CD8-positive, alpha-beta memory T cell (primary cell): ENCODE data around the gene CLIC3. TPM values are rescaled to one million over a fixed set of nuclear protein-coding genes. Genes with fewer than 3 reads are reported as not detected.
A peak's percentile ranks its signal among the peaks of the same experiment; 100 is the strongest.

ENCODE experiments used
- CTCF ChIA-PET: fragments of 350-600 bp; sonication (Branson Sonifier 250); formaldehyde crosslinking; loops from one replicate; lab custom pipeline; 2021; ENCODE audit warnings: antibody characterized with exemption; lab: Charles Lee
- POLR2A ChIA-PET: fragments of 350-600 bp; sonication (Branson Sonifier 250); formaldehyde crosslinking; loops from one replicate; lab custom pipeline; 2021; ENCODE audit warnings: antibody characterized with exemption; lab: Charles Lee
- DNase-seq, 5 donors: peaks; one replicate each; pipeline versions ENCODE4 v3.0.0 to v3.0.0-alpha.2; 2020 to 2022; ENCODE audit warnings: mixed read lengths in 1 of 5
- H3K27ac ChIP-seq: one replicate; pipeline ENCODE4 v1.7.0; 2013; ENCODE audit warnings: low read depth, mild to moderate bottlenecking, low read length, moderate library complexity
- H3K27me3 ChIP-seq: 2 replicates; pipeline ENCODE4 v1.7.0; 2013; ENCODE audit warnings: low read length, mild to moderate bottlenecking; ENCODE audit not compliant: insufficient read depth, poor library complexity, severe bottlenecking
- H3K36me3 ChIP-seq: 2 replicates; pipeline ENCODE4 v1.7.0; 2013; ENCODE audit warnings: mild to moderate bottlenecking, low read length, moderate library complexity; ENCODE audit not compliant: insufficient read depth
- H3K4me1 ChIP-seq: 2 replicates; pipeline ENCODE4 v1.7.0; 2013; ENCODE audit warnings: mild to moderate bottlenecking, low read length, moderate library complexity; ENCODE audit not compliant: insufficient read depth
- H3K4me3 ChIP-seq: 2 replicates; pipeline ENCODE4 v1.7.0; 2013; ENCODE audit warnings: mild to moderate bottlenecking, low read length
- H3K9me3 ChIP-seq: 2 replicates; pipeline ENCODE4 v1.7.0; 2013; ENCODE audit warnings: mild to moderate bottlenecking, low read length
- H3K27ac Mint-ChIP-seq, 8 donors: one replicate each; pipeline ENCODE4 v1.8.0; 2020 to 2021; ENCODE audit warnings: mixed read lengths in 8 of 8, mild to moderate bottlenecking in 6 of 8, inconsistent platforms in 3 of 8, moderate library complexity in 3 of 8
- H3K27me3 Mint-ChIP-seq, 2 donors: one replicate each; pipeline ENCODE4 v1.8.0; 2020 to 2021; ENCODE audit warnings: mixed read lengths in 2 of 2, mild to moderate bottlenecking in 1 of 2, moderate library complexity in 1 of 2
- H3K36me3 Mint-ChIP-seq, 3 donors: one replicate each; pipeline ENCODE4 v1.8.0; 2020 to 2021; ENCODE audit warnings: mixed read lengths in 3 of 3, inconsistent platforms in 1 of 3, mild to moderate bottlenecking in 1 of 3
- H3K4me1 Mint-ChIP-seq, 3 donors: one replicate each; pipeline ENCODE4 v1.8.0; 2020 to 2021; ENCODE audit warnings: mixed read lengths in 3 of 3, inconsistent platforms in 1 of 3, mild to moderate bottlenecking in 1 of 3
- H3K4me3 Mint-ChIP-seq, 7 donors: one replicate each; pipeline ENCODE4 v1.8.0; 2020 to 2021; ENCODE audit warnings: mixed read lengths in 7 of 7, mild to moderate bottlenecking in 6 of 7, moderate library complexity in 4 of 7, inconsistent platforms in 2 of 7
- H3K9me3 Mint-ChIP-seq, 5 donors: one replicate each; pipeline ENCODE4 v1.8.0; 2020 to 2022; ENCODE audit warnings: mixed read lengths in 5 of 5, mild to moderate bottlenecking in 3 of 5, moderate library complexity in 2 of 5, inconsistent platforms in 1 of 5
- polyA plus RNA-seq: library from polyadenylated mRNA; unstranded; fragments of 300-500 nt; fragmentation: Illumina TruSeq; gene quantifications from one replicate; pipeline ENCODE4 v1.2.3, GENCODE V29; 2021
- total RNA-seq, 2 experiments: library from RNA; stranded (reverse); gene quantifications; one replicate each; pipeline ENCODE4 v1.2.3, GENCODE V29; 2021

Gene CLIC3
- total and polyA plus RNA-seq, 3 experiments from 2014 or later = 3.4 to 52.1 (median 4.1) TPM

DNA sequence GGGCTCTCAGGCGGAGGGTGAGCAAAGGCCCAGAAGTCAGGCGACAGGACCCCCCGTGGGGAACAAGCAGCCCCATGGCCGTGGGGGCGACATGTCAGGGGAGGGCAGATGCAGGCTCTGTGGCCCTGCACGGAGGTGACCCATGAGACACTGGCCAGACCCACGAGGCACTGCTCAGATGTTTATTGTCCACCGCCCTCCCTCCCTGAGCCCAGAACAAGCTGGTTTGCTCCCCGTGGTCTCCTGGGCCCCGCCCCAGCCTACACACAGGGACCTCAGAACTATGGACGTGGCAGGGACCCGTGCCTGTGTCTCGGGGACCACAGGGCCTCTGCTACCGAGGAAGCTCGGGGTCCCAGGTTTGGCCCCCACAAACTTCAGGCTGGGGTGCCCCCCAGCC, 33.6 kb upstream of the CLIC3 start:
- peak overlapping the region; percentile 74 for H3K4me3 ChIP-seq
- Mint-ChIP-seq H3K4me1 (peaks cover 51 to 76% (median 51%) of the 10 kb centered on the region in 3 donors), H3K27me3 (no peaks in the 10 kb centered on the region), H3K27ac (peak overlapping the region in 7 of 8 donors; percentile 72 to 98 (median 90)), H3K36me3 (peaks cover 0 to 1% (median 0%) of the 10 kb centered on the region in 3 donors), H3K9me3 (no peaks in the 10 kb centered on the region), H3K4me3 (peak overlapping the region; percentile 82 to 95 (median 88))
- peak overlapping the region; percentile 38 for H3K27ac ChIP-seq
- H3K9me3 ChIP-seq = no peaks in the 10 kb centered on the region
- ChIA-PET POLR2A (interaction anchor here (1.6 kb wide), 1 partner anchor 55 kb away, joined by 5 read pairs; no protein-coding TSS in a partner anchor), CTCF (interaction anchor here (0.8 to 7.8 kb wide), 35 partner anchors 11 to 237 kb away, joined by 3 to 72 read pairs (median 6); partner anchors contain the start of genes AJM1, C8G, CLIC3 and FBXW5)
- no peak for DNase-seq
- no peaks in the 10 kb centered on the region for H3K36me3 ChIP-seq
- peaks cover 62% of the 10 kb centered on the region for H3K4me1 ChIP-seq
- no peaks in the 10 kb centered on the region for H3K27me3 ChIP-seq

- H3K4me1 Mint-ChIP-seq = peaks cover 43 to 73% (median 44%) of the 10 kb centered on the region in 3 donors
- H3K4me1 ChIP-seq = peaks cover 55% of the 10 kb centered on the region
Measured at GRCh38 chr9:137029058-137029936, 32.9 kb upstream of the CLIC3 start.

GRCh38 chr9:137028263-137029057, 32.1 kb upstream of the CLIC3 start:
- H3K27ac ChIP-seq = peak overlapping the region; percentile 61
- H3K9me3 Mint-ChIP-seq = no peaks in the 10 kb centered on the region
- POLR2A ChIA-PET = interaction anchor here (0.6 kb wide), 1 partner anchor 85 kb away, joined by 3 read pairs; no protein-coding TSS in a partner anchor

More at GRCh38 chr9:137029058-137029936, 32.9 kb upstream of the CLIC3 start:
- Histone ChIP-seq H3K36me3 (no peaks in the 10 kb centered on the region), H3K27me3 (no peaks in the 10 kb centered on the region), H3K27ac (peak overlapping the region; percentile 61), H3K9me3 (no peaks in the 10 kb centered on the region), H3K4me3 (peak overlapping the region; percentile 74)
- ChIA-PET CTCF (interaction anchor here (0.6 to 7.8 kb wide), 54 partner anchors 8 to 241 kb away, joined by 3 to 72 read pairs (median 5); partner anchors contain the start of genes AJM1, C8G, CLIC3 and FBXW5), POLR2A (interaction anchor here (0.6 to 1.6 kb wide), 2 partner anchors 54 to 85 kb away, joined by 3 to 5 read pairs; no protein-coding TSS in a partner anchor)
- no peaks in the 10 kb centered on the region for H3K9me3 Mint-ChIP-seq
- no peaks in the 10 kb centered on the region for H3K27me3 Mint-ChIP-seq
- DNase-seq = peak; percentile 58 to 76 (median 60)
- peak overlapping the region; percentile 82 to 95 (median 88) for H3K4me3 Mint-ChIP-seq
- peak overlapping the region; percentile 58 to 96 (median 90) for H3K27ac Mint-ChIP-seq
- peaks cover 0 to 1% (median 0%) of the 10 kb centered on the region in 3 donors for H3K36me3 Mint-ChIP-seq

DNA sequence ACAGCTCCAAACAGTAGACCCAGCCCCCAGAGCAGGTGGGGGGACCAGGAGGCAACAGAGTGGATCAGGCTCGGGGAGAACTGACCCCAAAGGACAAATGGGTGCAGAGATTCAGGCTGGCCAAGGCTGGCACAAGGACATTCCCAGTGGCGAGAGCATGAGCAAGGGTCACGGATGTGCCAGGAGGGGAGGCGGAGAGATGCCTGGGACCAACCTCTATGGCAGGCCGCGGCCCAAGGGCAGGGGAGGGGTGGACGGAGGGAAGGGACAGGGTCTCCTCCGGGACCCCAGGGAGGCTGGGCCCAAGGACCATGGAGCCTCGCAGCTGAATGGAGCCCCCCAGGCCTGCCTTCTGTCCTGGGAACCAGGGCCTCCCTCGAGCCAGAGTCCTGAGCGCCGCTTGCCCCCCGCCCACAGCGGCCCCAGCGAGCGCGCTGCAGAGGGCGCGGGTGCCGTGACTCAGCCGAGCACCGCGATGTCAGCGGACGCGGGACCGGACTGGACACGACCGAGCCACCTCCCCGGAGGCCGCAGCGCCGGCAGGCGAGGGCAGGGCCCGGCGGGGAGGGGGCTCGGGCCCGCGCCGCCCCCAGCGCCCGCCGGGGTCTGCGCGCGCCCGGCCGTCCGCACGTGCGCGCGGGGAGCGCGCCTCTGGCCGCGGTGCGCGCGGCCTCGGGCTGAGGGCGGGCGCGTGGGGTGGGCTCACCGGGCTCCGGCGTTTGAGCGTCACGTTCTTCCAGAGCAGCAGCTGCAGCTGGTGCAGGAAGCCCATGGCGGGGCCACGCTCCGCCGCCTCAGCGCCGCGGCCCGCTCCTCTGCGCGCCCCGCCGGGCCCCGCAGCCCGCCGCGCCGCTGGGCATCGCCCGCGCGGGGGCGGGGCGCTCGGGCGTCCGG, 31.2 kb upstream of the CLIC3 start, which contains the start of gene ABCA2:
Gene ABCA2 (minus strand): TSS at position 869 of the 894 bp plus-strand sequence. CDS start 97 bp downstream, at position 772.
- Mint-ChIP-seq H3K27me3 (no peaks in the 10 kb centered on the region), H3K27ac (peak within 1 kb of the TSS; percentile 73 to 96 (median 88)), H3K9me3 (no peaks in the 10 kb centered on the region), H3K4me1 (peaks cover 35 to 70% (median 38%) of the 10 kb centered on the region in 3 donors), H3K36me3 (peaks cover 0 to 1% (median 0%) of the 10 kb centered on the region in 3 donors), H3K4me3 (peak within 1 kb of the TSS; percentile 84 to 95 (median 90))
- ChIA-PET POLR2A (interaction anchor here (0.8 to 2.1 kb wide), 2 partner anchors 31 to 63 kb away, joined by 3 to 6 read pairs; partner anchors contain the start of gene CLIC3), CTCF (interaction anchor here (1.3 to 7.8 kb wide), 18 partner anchors 8 to 227 kb away, joined by 3 to 72 read pairs (median 6); partner anchors contain the start of genes AJM1, CLIC3, MAN1B1 and PAXX)
- peaks cover 54% of the 10 kb centered on the region for H3K4me1 ChIP-seq
- peak within 1 kb of the TSS; percentile 61 for H3K27ac ChIP-seq
- DNase-seq = no peak
- peak within 1 kb of the TSS; percentile 74 for H3K4me3 ChIP-seq
- H3K27me3 ChIP-seq = no peaks in the 10 kb centered on the region
- no peaks in the 10 kb centered on the region for H3K9me3 ChIP-seq
- H3K36me3 ChIP-seq = no peaks in the 10 kb centered on the region

More at GRCh38 chr9:137028263-137029057, 32.1 kb upstream of the CLIC3 start:
- no peaks in the 10 kb centered on the region for H3K9me3 ChIP-seq
- H3K4me3 ChIP-seq = peak overlapping the region; percentile 74
- no peaks in the 10 kb centered on the region for H3K27me3 Mint-ChIP-seq
- peak overlapping the region; percentile 39 to 96 (median 86) for H3K27ac Mint-ChIP-seq
- H3K4me1 ChIP-seq = peaks cover 55% of the 10 kb centered on the region
- DNase-seq = peak; percentile 65 to 77 (median 68)
- H3K4me3 Mint-ChIP-seq = peak overlapping the region; percentile 82 to 95 (median 88)
- no peaks in the 10 kb centered on the region for H3K27me3 ChIP-seq
- H3K36me3 Mint-ChIP-seq = peaks cover 0 to 1% (median 0%) of the 10 kb centered on the region in 3 donors
- no peaks in the 10 kb centered on the region for H3K36me3 ChIP-seq
- CTCF ChIA-PET = interaction anchor here (0.6 to 7.8 kb wide), 51 partner anchors 7 to 240 kb away, joined by 3 to 72 read pairs (median 5); partner anchors contain the start of genes AJM1, CLIC3, FBXW5 and MAN1B1
- H3K4me1 Mint-ChIP-seq = peaks cover 39 to 76% (median 44%) of the 10 kb centered on the region in 3 donors

DNA sequence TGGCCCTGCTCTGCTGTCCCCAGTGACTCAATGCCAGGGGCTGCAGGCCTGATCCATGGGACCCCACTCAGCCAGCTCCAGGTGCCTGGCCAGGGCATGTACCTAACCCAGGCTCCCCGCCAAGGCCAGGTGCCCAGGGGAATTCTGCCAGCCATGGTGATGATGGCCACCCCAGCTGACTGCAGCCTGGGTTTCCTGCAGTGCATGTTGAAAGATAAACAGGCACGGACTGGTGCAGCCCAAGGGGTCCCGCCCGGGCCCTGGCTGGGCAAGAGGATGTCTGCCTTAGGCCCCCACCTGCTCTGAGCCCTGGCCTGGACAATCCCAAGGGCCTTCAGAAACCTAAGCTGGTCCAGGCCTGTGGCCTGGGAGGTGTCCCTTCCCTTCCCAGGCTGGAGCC, 30.5 kb upstream of the CLIC3 start:
- no peak overlapping the region for H3K27ac ChIP-seq
- no peaks in the 10 kb centered on the region for H3K36me3 ChIP-seq
- no peak for DNase-seq
- ChIA-PET CTCF (interaction anchor here (1.4 to 7.8 kb wide), 8 partner anchors 9 to 185 kb away, joined by 3 to 72 read pairs (median 6); partner anchors contain the start of genes AJM1, CLIC3 and PAXX), POLR2A (interaction anchor here (0.8 to 2.1 kb wide), 3 partner anchors 31 to 62 kb away, joined by 3 to 6 read pairs (median 4); partner anchors contain the start of genes CLIC3 and PAXX)
- Mint-ChIP-seq H3K4me3 (peak overlapping the region; percentile 84 to 94 (median 90)), H3K27ac (peak overlapping the region in 6 of 8 donors; percentile 7 to 90 (median 74)), H3K4me1 (peaks cover 30 to 62% (median 35%) of the 10 kb centered on the region in 3 donors), H3K36me3 (peaks cover 0 to 4% (median 3%) of the 10 kb centered on the region in 3 donors), H3K9me3 (no peaks in the 10 kb centered on the region), H3K27me3 (no peaks in the 10 kb centered on the region)
- no peaks in the 10 kb centered on the region for H3K9me3 ChIP-seq
- H3K4me1 ChIP-seq = peaks cover 46% of the 10 kb centered on the region
- H3K4me3 ChIP-seq = no peak overlapping the region
- no peaks in the 10 kb centered on the region for H3K27me3 ChIP-seq

DNA sequence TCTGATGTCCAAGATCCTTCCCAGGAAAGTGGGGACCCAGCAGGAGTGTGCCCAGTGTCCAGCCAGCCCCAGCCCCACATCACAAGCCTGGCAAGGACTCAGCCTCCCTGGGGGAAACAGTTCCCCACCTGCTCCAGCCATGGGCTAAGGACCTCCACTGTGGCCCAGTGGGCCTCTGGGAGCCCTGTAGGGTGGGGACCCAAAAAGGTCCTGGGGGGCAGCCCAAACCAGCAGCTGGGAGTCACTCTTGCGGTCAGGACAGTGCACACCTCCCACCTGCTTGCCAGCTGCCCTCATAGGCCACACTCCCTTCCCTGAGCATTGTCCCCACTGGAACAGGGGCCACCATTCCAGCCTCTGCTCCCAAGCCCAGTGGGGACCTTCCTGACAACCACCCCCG, 30.0 kb upstream of the CLIC3 start:
- no peak for DNase-seq
- peaks cover 0 to 4% (median 3%) of the 10 kb centered on the region in 3 donors for H3K36me3 Mint-ChIP-seq
- Histone ChIP-seq H3K36me3 (no peaks in the 10 kb centered on the region), H3K9me3 (no peaks in the 10 kb centered on the region), H3K4me1 (peaks cover 42% of the 10 kb centered on the region), H3K27ac (no peak overlapping the region), H3K4me3 (no peak overlapping the region), H3K27me3 (no peaks in the 10 kb centered on the region)
- CTCF ChIA-PET = interaction anchor here (0.9 to 7.8 kb wide), 11 partner anchors 9 to 206 kb away, joined by 3 to 72 read pairs (median 6); partner anchors contain the start of genes AJM1, CLIC3, NPDC1 and PAXX
- H3K9me3 Mint-ChIP-seq = no peaks in the 10 kb centered on the region
- no peaks in the 10 kb centered on the region for H3K27me3 Mint-ChIP-seq
- peaks cover 29 to 58% (median 33%) of the 10 kb centered on the region in 3 donors for H3K4me1 Mint-ChIP-seq
- H3K27ac Mint-ChIP-seq = peak overlapping the region in 6 of 8 donors; percentile 7 to 89 (median 70)
- POLR2A ChIA-PET = interaction anchor here (1.3 to 2.1 kb wide), 2 partner anchors 30 to 34 kb away, joined by 4 to 6 read pairs; partner anchors contain the start of genes CLIC3 and PAXX
- peak overlapping the region in 6 of 7 donors; percentile 84 to 94 (median 91) for H3K4me3 Mint-ChIP-seq
